Glomerular visceral epithelial cell (primary cell): ENCODE results near the gene TRIM3.
"Not testable (repeated sequence)": the region's sequence is repeated elsewhere in the genome, so short reads cannot be mapped to it uniquely, and the experiment has no call there.

ENCODE experiments used
- DNase-seq: peaks from one replicate; pipeline ENCODE4 v3.0.0-alpha.2; 2016; ENCODE audit errors: extremely low spot score

TRIM3 gene

DNA sequence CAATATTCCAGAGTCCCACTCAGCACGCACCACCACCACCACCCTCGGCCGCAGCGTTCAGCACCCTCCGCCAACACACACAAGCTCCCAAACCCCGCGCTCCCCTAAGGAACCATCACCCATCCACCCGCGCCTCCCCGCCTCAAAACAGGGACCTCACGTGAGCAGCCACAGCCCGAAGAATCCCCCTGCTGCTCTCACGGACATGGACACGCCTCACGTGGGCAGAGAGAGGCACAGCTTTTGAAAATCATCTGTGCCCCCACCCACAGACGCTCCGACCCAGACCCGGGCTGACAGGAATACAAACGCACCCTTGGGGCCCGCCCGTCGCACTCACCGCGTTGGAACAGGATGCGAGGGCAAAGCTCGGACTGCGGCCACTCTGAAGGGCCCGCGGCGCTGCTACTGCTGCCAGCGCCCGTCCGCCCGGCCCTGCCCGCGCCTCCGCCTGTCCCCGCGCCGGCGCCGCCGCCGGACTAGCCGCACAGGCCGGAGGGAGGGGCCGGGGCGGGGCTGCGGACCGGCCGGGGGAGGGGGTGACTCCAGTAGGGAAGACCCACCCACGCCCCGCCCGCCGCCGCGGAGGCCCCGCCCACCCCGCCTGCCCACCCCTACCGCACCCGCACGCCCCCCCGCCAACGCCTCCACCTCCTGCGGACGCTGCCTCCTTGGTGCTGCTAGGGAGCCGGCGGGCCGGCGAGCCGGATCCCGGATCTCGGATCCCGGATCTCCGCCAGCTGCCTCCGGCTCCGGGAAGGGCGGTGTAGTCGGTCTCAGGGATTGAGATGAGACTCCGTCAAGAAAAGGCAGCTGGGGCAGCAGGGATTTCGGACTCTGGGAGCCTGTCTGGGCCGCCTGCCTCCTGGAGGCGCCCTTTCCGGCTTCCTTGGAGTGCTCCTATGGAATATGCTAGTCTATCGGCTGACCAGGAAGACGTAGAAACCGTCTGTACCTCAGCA lies at the start of gene TRIM3:
TSS of gene TRIM3 (minus strand) at position 491 of the 962 bp plus-strand sequence. CDS start 8,246 bp downstream, outside the sequence.
- DNase-seq = peak; percentile 92

DNA sequence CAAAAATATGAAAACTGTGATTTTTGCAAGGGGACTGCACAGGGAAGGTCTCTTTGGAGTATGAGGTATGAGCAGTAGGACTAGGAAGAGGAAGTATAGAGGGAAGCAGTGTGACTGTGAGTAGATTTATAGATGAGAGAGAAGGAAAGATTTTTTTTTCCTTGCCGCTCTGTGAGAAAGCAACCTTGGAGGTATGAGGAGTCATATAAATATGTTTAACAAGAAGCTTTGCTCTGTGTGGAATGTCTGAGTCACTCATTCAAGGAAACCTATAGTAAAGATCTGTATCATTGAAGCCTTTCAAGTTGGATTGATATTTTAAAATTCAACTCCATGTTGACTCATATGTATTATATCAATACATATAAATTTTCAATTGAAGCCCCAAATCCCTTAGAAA lies 49.5 kb upstream of the TRIM3 start:
- peak; percentile 21 for DNase-seq

DNA sequence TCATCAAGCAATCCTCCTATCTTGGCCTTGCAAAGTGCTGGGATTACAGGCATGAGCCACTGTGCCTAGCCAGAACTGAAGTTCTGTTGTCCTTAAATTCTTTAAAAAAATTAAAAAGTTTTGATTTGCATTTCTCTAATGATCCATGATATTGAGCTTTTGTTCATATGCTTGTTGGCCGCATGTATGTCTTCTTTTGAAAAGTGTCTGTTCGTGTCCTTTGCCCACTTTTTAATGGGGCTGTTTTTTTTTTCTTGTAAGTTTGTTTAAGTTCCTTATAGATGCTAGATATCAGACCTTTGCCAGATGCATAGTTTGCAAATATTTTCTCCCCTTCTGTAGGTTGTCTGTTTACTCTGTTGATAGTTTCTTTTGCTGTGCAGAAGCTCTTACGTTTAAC lies 48.2 kb upstream of the TRIM3 start:
- not testable (repeated sequence) for DNase-seq

DNA sequence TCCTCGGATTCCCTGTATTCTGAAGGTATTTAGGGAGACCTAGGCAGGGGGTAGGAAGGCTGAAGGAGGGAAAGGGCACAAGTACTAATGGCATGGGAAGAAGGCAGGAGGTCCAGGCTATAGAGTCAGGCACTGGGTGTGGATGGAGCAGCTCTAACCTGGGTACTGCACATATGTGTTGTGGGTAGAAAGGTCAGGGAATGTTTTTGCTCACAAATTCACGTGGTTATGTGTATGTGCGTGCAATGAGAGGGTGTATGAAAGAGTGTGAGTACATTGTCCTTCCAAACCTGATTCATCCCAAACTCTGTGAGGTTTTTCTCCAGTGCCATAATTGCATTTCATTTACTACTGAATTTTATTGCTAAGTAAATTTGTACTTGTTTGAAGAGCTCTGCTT lies 46.5 kb upstream of the TRIM3 start:
- no peak for DNase-seq

DNA sequence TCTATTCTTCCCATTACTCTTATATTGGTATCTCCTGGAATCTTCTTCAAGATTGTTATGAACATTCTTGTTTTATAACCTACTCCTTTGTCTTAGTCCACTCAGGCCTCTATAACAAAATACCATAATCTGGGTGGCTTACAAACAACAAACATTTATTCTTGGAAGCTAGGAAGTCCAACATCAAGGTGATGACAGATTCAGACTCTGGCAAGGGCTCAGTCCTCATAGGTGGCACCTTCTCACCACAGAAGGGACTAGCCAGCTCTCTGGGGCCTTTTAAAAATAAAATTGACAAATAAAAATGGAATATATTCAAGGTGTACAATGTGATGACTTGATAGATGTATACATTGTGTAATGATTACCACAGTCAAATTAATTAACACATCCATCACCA lies 43.1 kb upstream of the TRIM3 start:
- no peak for DNase-seq

DNA sequence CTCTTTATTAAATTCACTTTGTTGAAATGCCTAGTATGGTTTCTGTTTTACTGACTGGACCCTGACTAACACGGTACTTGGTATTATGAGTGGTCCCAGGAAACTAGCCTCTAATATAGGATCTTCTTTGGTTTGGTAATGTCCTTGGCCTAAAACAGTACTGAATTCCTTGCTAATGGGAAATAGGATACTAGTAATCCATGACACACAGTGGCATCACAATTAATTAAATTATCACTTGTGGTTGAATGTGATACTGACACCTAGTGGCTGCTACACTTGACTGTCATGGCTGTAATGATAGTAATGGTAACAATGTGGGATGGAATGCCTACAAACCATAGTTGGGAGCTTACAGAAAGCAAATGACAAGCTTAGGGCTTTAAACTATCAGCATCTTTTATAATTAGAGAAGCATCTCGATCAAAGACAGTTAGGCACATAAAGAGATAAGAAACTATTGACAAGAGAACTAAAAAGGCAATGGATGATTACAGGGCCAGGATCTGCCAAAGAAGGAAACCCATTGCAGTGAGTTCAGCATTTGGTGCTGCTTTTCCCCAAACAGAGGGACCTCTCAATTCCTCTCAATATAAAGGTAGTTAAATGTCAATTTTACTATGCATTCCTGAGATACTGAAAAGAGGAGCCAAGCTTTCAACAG lies 32.0 kb upstream of the TRIM3 start:
- DNase-seq = peak; percentile 34

DNA sequence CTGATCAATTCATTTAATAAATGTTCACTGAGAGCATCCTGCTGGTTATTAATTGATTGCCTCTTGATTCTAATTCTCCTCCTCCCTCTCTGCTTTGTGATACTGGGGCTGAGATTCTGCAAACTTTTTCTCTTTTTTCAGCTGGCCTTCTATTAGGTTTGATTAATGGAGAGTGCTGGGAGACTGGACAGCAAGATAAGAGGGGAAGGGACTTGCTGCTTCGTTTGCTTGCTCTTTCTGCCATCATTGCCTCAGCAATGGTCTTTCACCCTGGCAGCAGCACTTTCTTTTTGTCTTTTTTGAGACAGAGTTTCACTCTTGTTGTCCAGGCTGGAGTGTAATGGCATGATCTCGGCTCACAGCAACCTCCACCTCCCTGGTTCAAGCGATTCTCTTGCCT lies 30.4 kb upstream of the TRIM3 start:
- DNase-seq = no peak

DNA sequence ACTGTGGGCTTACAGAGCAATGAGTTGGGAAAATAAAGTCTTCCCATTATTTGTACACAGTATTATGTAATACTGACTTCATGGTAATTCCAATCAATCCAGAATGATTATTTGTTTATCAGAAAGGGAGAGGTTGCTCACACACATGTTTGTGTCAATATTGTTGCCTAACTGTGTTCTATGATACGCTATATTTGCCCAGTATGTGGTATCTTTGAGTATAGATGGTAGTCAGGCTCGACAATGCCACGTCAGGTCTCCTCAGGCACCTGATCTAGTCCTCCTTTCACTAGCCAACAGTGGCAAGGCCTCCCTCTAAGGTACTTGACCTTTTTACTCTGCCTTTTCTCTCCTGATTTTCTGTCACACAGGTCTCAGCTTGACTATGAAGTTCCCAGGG lies 28.6 kb upstream of the TRIM3 start:
- DNase-seq = no peak

DNA sequence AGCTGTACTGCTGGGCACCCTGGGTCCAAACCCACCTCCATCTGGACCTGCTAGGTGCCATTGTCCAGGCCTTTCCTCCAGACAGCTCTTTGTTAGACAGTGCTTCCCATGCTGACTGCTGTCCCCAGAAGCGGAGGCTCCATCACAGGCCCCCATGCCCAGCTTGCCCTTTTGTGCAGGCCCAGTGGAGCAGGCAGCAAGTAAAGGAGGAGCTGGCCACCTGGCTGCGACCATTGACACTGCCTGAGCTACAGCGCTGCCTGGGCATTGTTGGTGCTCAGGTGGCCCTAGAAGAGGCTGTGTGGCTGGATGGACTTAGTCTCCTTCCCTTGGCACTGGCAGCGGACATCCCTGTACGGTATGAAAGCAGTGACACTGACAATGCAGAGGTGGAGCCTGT lies 24.8 kb upstream of the TRIM3 start:
- no peak for DNase-seq

DNA sequence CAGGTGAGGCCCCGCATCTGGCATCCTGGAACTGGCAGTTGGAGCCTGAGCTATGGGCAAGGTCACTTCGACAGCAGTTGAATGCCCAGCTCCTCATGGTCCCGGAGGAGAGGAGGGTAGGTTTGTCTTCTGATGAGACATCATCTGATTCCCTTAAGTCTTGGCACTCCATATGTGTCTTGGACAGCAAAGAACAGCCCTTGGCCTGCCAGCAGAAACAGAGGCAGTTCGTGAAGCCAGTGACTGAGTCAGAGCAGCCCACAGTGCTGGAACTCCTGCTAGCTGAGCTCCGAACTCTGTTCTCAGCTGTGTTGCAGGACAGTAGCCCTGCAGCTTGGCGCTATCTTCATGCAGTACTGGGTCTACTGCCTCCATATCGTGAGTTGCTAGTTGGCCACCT lies 24.4 kb upstream of the TRIM3 start:
- no peak for DNase-seq

DNA sequence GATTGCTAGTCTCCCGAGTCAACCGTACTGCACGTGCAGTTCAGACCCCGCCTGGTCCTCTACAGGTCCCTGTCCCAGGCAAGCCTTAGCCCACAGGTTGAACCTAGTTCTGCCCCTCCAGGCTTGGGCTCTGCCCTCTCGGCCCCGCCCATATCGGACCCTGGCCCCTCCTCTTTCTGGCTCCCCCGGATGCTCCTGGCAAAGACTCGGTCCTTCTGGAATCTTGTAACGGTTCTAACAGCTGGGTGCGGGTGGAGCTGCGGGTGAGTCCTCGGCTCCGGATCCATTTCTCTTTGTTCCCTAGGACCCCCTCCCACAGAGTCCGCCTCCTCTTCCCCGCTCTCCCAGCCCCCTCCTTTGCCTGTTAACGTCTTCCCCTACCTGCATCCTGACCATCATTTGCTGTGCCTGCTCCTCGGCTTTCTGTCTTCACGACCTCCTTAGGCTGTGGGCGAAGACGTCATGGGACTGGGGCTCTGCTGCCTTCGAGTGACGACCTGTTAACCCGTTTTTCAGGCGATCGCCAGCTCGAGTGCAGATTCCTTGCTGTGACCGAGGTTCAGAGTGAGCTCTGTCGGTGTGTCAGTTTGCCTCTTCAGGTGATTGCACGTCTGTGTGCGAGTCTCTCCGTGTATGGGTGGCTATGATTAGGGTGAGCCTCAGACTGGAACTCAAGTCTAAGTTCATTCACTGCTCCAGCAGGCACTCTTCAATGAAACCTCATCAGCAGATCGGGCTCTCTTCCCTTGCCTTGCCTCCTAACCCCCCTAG lies 23.5 kb upstream of the TRIM3 start, which contains the start of gene DNHD1:
TSS of gene DNHD1 (plus strand) at position 212 of the 771 bp plus-strand sequence. CDS start 936 bp downstream, outside the sequence.
- DNase-seq = no peak

DNA sequence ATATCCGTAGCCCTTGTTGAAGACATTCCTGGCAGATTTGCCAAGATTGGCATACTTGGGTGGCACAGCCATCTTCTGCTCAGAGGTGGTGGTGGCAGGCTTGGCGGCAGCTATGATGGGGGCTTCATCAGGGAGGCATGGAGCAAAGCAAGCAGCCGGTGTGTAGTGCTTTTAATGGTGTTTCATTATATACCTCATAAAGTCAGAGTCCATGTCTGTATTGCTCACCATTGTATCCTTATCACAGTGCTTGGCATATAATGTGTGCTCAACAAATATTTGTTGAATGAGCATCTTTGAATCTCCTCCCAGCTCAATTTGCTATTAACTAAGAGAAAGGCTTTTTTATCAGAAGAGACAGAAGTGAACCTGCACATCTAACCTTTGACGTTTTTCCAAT lies 15.6 kb upstream of the TRIM3 start:
- DNase-seq = no peak

DNA sequence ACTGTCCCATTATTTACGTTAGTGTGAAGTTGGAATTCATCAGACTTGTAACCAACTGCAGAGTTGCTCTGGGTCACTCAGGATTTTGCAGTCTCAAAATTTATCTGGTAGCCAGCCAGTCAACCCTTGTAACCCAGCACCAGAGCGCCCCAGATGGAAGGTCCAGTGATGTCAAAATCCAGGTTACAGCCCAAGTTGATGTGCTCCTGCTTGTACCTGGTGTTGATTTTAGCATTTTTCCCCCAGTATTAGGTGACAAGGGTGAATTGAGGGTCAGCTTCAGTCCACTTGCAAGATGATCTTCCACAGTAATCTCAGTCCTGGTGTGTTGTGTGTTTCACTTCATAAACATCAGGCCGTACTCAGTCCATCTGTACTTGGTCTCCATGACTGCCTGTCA lies 15.1 kb upstream of the TRIM3 start:
- DNase-seq = no peak

DNA sequence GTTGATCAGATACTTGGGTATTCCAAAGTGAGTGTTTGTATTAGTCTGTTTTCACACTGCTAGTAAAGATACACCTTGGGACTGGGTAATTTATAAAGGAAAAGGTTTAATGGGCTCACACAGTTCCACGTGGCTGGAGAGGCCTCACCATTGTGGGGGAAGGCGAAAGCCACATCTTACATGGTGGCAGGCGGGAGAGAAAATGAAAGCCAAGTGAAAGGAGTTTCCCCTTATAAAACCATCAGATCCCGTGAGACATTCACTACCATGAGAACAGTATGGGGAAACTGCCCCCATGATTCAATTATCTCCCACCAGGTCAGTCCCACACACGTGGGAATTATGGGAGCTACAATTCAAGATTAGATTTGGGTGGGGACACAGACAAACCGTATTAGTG lies 14.6 kb upstream of the TRIM3 start:
- DNase-seq = no peak

DNA sequence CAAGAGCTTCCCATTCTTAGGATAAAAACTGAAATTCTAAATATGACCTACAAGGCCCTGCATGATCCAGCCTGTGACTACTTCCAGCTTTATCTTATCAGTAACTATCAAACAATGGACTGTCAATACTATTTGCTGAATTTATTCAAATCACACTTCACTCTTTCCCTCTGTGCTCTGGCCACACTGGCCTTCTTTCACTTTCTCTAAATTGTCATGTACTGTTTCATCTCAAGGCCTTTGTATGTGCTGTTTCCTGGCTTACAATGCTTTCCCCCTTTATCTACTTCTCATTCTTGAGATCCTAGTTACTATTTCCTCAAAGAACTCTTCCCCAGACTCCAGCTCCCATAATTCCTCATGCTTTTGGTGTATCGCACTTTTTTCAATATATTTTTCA lies 13.2 kb upstream of the TRIM3 start:
- no peak for DNase-seq

DNA sequence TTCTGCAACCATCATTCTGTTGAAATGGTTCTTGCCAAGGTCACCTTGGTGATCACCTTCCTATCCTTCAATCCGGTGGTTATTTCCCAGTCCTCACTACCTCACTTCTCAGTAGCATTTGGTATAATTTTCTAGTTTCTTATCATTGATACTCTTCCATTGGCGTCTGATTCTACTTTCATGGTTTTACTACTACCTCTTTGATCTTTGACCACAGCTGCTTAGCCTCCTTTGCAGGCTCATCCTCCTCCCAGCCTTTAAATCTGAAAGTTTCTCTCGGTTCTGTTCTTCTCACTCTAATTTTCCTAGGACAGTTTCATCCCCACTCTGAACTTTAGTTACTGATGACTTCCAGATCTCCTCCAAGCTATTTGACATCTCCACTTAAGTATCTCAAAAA lies 12.5 kb upstream of the TRIM3 start:
- DNase-seq = no peak

DNA sequence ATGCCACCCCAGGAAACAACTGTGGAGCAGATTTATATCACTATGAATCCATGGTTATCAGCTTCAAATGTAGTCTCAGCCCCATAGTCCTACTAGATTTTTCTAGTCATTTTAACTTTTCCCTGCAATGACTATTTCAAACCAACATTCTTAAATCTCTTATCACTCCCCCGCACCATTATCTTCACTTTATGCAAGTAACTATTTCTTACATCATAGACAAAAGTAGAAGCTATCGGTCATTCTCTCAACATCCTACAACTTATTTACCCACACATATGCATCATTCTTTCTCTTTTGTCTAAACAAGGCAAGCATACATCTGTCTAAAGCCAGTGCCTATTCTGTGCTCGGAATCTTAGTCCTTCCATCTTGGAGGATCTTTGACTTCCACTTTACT lies 11.9 kb upstream of the TRIM3 start:
- DNase-seq = no peak

DNA sequence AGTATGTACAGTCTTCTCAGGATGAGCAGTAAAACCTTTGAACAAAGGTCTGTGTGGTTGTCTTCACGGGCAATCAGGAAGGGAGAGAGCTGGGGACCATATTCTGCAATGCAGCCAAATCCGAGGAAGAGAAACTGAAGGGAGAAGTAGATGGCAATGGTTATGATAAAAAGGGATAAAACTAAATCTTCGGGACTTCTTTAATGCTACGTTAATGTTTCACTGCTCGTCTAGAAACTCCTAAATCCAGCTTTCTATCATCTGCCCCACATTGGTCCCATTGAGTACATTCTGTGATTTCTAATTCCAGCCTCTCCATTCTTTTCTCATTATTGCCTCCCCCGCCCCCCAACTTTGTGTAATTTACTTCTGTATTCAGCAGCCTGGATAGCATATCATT lies 9.3 kb upstream of the TRIM3 start:
- DNase-seq = no peak

DNA sequence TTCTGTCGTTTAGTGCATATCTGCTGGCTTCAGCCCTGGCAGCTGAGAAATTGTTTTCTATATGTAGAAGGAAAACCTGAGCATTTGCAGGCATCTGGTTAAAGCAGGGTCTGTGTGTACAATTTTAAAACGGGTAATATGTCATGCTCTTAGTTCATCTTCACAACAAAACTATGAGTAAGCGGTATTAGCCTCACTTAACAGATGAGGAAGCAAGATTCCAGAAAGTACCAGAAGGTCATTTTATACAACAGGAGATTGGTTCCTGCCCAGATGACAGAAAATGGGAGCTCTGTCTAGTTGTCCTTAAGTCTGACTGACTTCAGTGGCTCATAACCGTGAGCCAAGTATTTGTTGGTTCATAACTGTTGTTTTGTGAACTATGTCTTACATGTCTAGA lies 8.7 kb upstream of the TRIM3 start:
- no peak for DNase-seq

DNA sequence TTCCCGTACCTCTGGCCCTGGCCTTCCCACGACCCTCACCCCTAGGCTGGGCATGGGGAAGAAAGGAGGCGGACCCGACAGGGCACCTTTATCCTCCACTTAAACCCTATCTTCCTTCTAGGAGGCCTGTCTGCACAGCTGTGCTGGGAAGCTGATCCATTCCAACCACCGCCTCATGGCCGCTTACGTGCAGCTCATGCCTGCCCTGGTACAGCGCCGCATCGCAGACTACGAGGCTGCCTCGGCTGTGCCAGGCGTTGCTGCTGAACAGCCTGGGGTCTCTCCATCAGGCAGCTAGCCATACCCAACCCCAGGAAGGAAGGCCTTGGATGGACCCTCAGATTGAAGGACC lies 8.2 kb upstream of the TRIM3 start:
- no peak for DNase-seq

DNA sequence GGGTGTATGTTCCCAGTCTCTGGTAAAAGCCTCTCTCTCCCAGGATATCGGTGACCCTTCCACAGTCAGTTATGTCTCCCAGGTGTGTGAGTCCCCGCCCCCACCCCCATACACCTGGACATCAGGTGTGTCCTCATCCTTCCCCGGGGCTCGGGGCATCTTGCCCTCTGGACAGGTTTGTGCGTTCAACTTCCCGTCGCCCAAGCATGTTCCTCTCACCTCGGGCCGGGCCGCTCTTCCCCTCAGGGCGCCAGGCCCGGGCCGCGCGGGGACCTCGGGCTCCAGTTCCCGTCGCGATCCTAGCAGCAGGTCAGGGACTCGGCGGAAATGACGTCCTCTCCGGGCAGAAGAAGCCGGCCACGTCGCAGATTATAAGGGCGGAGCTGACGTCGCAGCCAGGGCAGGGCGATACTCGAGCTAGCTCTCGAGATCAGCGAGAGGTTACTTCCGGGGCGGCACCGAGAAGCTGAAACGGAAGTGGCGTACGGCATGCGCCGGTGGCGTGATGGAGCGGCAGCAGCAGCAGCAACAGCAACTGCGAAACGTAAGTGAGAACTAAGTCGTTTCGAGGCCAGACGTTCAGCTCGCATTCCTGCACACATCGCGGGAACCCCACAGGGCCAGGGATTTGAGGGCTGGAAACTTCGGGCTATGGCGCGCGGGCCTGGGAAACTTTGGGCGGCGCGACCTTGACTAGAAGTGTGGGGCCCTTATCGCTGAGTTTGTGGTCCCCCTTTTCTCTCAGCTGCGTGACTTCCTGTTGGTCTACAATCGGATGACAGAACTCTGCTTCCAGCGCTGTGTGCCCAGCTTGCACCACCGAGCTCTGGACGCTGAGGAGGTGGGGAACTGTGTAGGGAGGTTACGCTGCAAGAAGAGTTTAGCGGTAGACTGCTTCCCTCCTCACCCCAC lies 7.5 kb upstream of the TRIM3 start, which contains the start of the genes ARFIP2 and TIMM10B:
TSS of gene ARFIP2 (minus strand) at position 320 of the 912 bp plus-strand sequence. CDS start 910 bp downstream, outside the sequence.
TSS of gene TIMM10B (plus strand) at position 490 of the 912 bp plus-strand sequence. CDS start at position 506, 16 bp downstream.
- DNase-seq = peak; percentile 96
